WI38 (cell line): ENCODE measurements around the gene BAG2.

Experiments used
- H3K4me3 ChIP-seq: 2 replicates; pipeline ENCODE4 v1.5.1; 2011; ENCODE audit warnings: low read depth, mild to moderate bottlenecking, control low read depth, low read length
- TF ChIP-seq, protein P1 (sequence below): IDR thresholded peaks from 2 replicates; pipeline ENCODE4 v1.5.1; 2012; ENCODE audit warnings: low read depth, mild to moderate bottlenecking, control low read depth, low read length

BAG2 gene

DNA sequence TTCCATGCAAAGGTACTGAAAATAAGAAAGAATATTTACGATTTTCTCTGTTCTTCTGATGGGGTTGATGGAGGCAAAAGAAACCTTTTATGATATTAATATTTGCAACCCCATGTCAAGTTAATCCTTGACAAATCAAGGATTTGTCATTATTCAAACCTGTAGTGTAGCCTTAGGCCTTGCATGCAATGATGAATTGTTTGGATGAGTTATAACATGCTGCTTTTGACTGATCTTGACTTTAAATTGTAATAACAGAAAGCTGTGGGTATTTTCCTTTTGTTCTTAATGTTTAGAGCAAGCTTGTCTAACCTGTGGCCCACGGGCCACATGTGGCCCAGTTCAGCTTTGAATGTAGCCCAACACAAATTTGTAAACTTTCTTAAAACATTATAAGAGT, 13.0 kb upstream of the BAG2 start:
- TF ChIP-seq, protein P1, sequence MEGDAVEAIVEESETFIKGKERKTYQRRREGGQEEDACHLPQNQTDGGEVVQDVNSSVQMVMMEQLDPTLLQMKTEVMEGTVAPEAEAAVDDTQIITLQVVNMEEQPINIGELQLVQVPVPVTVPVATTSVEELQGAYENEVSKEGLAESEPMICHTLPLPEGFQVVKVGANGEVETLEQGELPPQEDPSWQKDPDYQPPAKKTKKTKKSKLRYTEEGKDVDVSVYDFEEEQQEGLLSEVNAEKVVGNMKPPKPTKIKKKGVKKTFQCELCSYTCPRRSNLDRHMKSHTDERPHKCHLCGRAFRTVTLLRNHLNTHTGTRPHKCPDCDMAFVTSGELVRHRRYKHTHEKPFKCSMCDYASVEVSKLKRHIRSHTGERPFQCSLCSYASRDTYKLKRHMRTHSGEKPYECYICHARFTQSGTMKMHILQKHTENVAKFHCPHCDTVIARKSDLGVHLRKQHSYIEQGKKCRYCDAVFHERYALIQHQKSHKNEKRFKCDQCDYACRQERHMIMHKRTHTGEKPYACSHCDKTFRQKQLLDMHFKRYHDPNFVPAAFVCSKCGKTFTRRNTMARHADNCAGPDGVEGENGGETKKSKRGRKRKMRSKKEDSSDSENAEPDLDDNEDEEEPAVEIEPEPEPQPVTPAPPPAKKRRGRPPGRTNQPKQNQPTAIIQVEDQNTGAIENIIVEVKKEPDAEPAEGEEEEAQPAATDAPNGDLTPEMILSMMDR: no peak
- H3K4me3 ChIP-seq: no peak overlapping the region

- H3K4me3 ChIP-seq: no peak overlapping the region
- TF ChIP-seq, protein P1: no peak
Observed at GRCh38 chr6:57162028-57162427, 10.1 kb upstream of the BAG2 start.

- H3K4me3 ChIP-seq: no peak overlapping the region
- TF ChIP-seq, protein P1: no peak
Observed at GRCh38 chr6:57162516-57162915, 9.6 kb upstream of the BAG2 start.

DNA sequence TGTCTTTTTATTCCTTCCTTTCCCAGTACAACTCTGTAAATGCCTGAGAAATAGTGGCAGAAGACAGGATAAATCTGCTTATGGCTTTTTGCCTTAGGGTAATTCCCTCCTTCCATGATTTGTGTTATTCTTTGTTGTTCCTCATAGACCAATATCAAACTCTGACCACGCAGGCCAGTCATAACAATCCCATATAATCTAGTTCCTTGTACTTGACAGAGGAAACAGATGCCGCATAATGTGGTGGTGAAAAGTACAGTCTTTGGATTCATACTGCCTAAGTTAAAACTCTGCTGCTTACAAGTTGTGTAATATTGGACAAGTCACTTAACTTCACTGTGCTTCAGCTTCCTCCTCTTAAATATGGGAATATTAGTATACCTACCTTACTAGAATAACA, 8.2 kb upstream of the BAG2 start:
- TF ChIP-seq, protein P1: no peak
- no peak overlapping the region for H3K4me3 ChIP-seq

DNA sequence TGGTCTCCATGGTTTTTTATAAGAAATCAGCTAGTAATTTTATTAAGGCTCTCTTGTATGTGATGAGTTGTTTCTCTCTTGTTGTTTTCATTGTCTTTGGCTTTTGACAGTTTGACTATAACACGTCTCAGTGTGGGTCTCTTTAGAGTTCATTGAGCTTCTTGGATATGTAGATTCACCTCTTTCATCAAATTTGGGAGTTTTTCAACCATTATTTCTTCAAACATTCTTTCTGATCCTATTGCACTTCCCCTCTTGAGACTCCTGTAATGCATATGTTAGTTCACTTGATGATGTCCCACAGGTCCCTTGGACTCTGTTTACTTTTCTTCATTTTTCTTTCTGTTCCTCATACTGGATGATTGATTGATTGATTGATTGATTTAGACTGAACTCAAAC, 7.0 kb upstream of the BAG2 start:
- H3K4me3 ChIP-seq: no peak overlapping the region
- TF ChIP-seq, protein P1: no peak

DNA sequence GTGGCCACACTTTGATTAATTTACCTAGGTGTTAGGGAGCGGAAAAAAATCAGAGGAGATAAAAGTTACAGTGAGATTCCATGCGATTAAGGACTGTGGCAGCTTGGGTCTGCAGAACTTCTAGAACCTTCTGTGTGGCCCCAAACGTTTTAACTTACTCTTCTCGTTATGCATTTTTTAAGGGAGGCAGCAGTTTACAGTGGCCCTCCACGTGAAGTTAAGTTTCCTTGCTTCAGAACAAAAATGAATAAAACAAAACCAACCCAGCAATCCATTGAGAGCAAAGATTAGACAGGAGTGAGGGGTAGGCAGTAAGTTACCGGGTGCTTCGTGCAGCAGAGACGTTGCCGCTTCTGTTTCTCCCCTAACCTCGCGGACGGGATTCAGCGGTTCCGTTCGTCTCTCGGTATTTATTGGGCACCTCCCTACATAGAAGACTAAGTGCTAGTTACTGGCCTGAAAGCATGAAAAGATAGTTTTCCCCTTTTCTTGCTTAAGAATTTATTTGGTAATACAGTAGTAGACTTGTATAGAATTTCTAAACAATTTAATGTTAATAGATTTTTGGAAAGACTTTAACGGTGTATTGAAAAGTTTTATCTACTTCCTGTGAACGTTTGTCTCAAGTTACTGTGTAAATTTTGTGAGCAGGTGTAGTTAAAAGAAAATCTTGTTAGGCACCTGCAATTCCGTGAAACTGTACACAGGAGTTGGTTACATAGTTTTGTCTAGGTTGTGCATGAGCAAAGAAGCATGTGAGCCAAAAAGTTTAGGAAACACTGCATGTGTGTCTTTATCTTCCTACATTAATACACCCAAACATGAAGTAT, 1.1 kb downstream of the BAG2 start:
- TF ChIP-seq, protein P1: no peak

GRCh38 chr6:57173886-57174510, 1.9 kb downstream of the BAG2 start:
- TF ChIP-seq, protein P1: no peak
- peak overlapping the region; percentile 92 for H3K4me3 ChIP-seq

More for the DNA sequence above, 1.1 kb downstream of the BAG2 start:
- peak overlapping the region; percentile 92 for H3K4me3 ChIP-seq
